ENCODE measurements around the gene IRX2. TPM values are rescaled to one million over a fixed set of nuclear protein-coding genes. Genes with fewer than 3 reads are reported as not detected.

Gene IRX2
- total and polyA plus RNA-seq, 2 donors (not counting 3 experiments of a cell fraction or from before 2014, with no cell fraction given) = not detected

GRCh38 chr5:2767089-2767488, 15.6 kb upstream of the IRX2 start:
- H2AFZ ChIP-seq (ENCODE audit: low read depth, low read length) = no peak overlapping the region
- no peak overlapping the region for H3K9ac ChIP-seq (replicated peaks; ENCODE audit: extremely low read depth, insufficient read depth, low read length)
- no peak overlapping the region for H3K4me2 ChIP-seq (ENCODE audit: insufficient read depth, low read length)
- TF ChIP-seq, protein P1, sequence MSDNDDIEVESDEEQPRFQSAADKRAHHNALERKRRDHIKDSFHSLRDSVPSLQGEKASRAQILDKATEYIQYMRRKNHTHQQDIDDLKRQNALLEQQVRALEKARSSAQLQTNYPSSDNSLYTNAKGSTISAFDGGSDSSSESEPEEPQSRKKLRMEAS (IDR thresholded peaks at IDR 0.05; ENCODE audit: insufficient read depth, insufficient read length) = no peak
- TF ChIP-seq MYC (IDR thresholded peaks at IDR 0.05; ENCODE audit: low read depth, low read length) = no peak
- no peak for TF ChIP-seq CTCF (IDR thresholded peaks at IDR 0.05; ENCODE audit: extremely low read depth in 1 of 2, insufficient read depth in 1 of 2, low read depth in 1 of 2, low read length in 2 of 2)
- no peak for TF ChIP-seq POLR2AphosphoS5 (IDR thresholded peaks at IDR 0.05; ENCODE audit: insufficient read depth, low read depth, low read length)
- TF ChIP-seq JUN (IDR thresholded peaks at IDR 0.05; ENCODE audit: borderline replicate concordance, insufficient read depth, insufficient read length, low read depth) = no peak
- TF ChIP-seq EZH2 (IDR thresholded peaks at IDR 0.05; ENCODE audit: borderline replicate concordance, low read depth, low read length, severe bottlenecking) = no peak
- TF ChIP-seq GATA2 (IDR thresholded peaks at IDR 0.05; ENCODE audit: insufficient read depth, insufficient read length, low read depth, low read length) = no peak
- no peak for TF ChIP-seq FOS (IDR thresholded peaks at IDR 0.05; ENCODE audit: borderline replicate concordance, insufficient read depth, low read length)
- TF ChIP-seq POLR2A (IDR thresholded peaks at IDR 0.05; ENCODE audit: low read depth, low read length) = no peak
- POLR2A ChIA-PET = no interaction called here
- BruUV-seq (replicated peaks) = no TSS peak
- FAIRE-seq (no peak), DNase-seq (ENCODE audit: low read depth, low spot score) (no peak)
- dilution Hi-C loops (cut with MboI; ENCODE audit: extremely low pct_ligation_motif_present, low sequenced_read_pairs) (no loop called here), intact Hi-C loops (cut with micrococcal nuclease) (no loop called here)
- H3K79me2 ChIP-seq (ENCODE audit: control insufficient read depth, insufficient read depth, low read length) = no peaks in the 10 kb centered on the region
- no peak overlapping the region for H3K27ac ChIP-seq (ENCODE audit: insufficient read depth, low read depth, low read length)
- no peaks in the 10 kb centered on the region for H4K20me1 ChIP-seq (replicated peaks; ENCODE audit: control insufficient read depth, extremely low read depth, insufficient read depth, low read length)
- H3K4me1 ChIP-seq (ENCODE audit: control insufficient read depth, extremely low read depth, insufficient read depth, low read length) = no peaks in the 10 kb centered on the region
- peaks cover 2% of the 10 kb centered on the region for H3K9me3 ChIP-seq (replicated peaks; ENCODE audit: control insufficient read depth, insufficient read depth, low read length)
- H3K9me1 ChIP-seq (replicated peaks; ENCODE audit: control insufficient read depth, extremely low read depth, insufficient read depth, low read length) = no peaks in the 10 kb centered on the region
- CTCF ChIA-PET = no interaction called here
- H3K36me3 ChIP-seq (ENCODE audit: control insufficient read depth in 2 of 2, extremely low read depth in 1 of 2, insufficient read depth in 2 of 2, low read length in 2 of 2) = no peaks in the 10 kb centered on the region
- H3K4me3 ChIP-seq (replicated peaks in 1 of 3; ENCODE audit: insufficient read depth in 1 of 3, low read depth in 1 of 3, low read length in 3 of 3) = no peak overlapping the region
- H3K27me3 ChIP-seq (ENCODE audit: control insufficient read depth in 2 of 2, insufficient read depth in 2 of 2, low read length in 2 of 2) = no peaks in the 10 kb centered on the region
